GM18498 (cell line): ENCODE measurements around the gene EXOC3L4.
"Not testable (repeated sequence)": the region's sequence is repeated elsewhere in the genome, so short reads cannot be mapped to it uniquely, and the experiment has no call there.

ENCODE experiments used
- ATAC-seq: cut with Tn5 transposase; IDR thresholded peaks from one replicate; pipeline ENCODE4 v1.9.1; 2021; ENCODE audit warnings: mild to moderate bottlenecking, moderate library complexity; ENCODE audit not compliant: unreplicated experiment

The EXOC3L4 gene

DNA sequence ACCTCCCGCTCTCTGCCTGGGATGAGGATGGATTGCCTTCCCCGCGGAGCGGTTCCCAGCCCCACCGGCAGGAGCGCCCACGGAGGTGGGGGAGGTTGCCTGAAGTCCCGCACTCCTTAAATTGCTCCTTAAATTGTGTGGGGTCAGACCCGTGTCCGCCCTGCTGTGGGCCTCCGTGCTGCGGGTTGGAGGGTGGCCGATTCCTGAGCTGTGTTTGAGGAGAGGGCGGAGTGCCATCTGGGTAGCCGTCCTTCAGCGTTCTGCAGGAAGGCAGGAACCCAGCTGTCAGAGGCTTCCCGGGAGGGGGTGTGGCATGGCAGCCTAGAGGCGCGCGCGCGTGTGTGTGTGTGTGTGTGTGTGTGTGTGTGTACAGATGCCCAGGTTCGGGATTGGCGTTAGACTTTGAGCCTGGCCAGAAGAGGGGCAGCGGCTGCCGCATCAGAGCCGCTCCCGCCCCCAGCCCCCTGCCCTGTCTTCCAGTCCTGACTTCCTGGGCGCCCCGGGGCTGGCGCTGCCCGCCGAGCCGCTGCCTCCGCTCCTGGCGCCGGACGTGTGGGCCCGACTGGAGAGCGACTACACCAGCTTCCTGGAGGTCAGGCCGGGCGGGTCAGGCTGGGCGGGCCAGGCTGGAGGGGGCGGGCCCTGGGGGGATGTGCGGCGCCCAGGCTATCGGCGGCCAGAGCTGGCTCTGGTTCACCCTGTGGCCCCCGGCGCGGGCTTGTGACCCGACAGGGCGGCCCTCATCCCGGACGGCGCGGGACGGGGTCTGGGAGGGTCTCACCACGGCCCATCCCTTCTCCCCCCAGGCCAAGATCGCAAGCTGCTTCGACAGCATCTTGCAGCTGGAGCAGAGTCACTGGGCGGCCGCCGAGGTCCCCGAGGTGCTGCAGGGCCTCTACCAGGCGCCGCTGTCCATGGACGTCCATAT is 9.2 kb downstream of the EXOC3L4 start:
- no peak for ATAC-seq

DNA sequence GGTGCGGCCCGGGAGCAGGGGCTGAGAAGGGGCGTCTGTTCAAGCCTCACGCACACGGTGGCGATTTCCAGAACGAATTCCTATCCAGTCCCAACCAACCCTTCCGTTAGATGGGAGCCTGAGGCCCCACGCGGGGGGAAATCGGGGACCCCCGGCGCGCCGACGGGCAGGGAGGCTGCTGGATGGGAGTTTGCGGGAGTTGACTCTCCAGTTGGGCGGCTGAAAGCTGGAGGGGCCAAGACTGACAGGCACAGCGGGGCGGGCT is 9.8 kb downstream of the EXOC3L4 start:
- no peak for ATAC-seq

DNA sequence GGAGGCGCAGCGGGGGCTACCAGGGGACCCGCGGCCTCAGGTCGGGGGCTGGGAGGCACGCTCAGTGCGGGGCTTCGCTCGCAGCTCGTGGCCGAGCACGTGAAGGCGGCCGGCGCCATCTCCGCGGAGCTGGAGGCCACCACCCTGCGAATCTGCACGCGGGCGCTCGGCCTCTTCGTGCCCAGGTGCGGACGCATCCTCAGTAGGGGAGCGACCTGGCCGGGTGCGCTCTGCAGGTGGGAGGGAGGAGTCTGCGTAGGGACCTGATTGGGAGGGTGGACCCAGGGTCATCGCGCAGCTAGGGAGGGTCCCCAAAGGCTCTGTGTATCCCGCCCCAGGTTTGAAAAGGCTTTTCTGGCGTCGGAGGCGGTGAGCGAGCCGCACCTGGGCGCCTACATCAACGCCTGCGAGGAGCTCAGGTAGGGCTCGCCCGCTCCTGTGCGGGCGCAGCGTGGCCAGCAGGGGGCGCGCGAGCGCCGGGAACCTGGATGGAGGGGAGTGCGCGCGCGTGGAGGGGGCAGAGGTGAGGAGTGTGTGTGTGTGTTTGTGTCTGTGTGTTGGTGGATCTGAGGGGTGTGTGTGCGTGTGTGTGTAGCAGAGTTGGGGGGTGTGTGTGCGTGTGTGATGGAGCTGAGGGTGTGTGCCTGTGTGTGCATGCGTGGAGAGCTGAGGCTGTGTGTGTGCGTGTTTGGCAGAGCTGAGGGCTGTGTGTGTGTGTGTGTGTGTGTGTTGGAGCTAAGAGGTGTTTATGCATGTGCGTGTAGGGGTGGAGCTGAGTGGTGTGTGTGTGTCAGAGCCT is 10.3 kb downstream of the EXOC3L4 start:
- peak; percentile 53 for ATAC-seq

DNA sequence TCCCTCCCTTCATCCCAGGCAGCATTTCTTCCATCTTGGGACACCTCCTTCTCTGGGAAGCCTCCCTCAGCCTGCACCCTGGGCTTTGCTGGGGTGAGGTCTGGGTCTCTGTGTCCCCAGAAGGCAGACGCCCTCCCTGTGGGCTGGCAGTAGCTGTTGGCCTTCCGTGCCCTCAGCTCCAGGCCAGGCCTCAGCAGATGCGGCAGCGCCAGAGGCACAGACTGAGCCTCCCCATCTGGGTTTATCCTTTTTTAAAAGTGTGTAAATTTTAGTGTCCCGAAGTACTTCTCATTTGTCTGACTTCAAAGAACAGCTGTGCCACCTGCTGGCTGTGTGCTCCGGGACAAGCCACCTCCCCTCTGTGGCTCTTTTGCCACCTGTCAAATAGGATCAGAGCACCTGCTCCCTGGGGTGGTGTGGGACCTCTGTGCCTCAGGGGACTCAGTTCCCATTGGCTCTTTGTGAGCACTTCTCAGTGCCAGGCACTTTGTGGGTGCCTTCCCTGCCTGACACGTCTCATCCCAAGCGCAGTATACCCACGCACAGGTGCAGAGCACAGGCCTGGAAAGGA is 11.1 kb downstream of the EXOC3L4 start:
- no peak for ATAC-seq

DNA sequence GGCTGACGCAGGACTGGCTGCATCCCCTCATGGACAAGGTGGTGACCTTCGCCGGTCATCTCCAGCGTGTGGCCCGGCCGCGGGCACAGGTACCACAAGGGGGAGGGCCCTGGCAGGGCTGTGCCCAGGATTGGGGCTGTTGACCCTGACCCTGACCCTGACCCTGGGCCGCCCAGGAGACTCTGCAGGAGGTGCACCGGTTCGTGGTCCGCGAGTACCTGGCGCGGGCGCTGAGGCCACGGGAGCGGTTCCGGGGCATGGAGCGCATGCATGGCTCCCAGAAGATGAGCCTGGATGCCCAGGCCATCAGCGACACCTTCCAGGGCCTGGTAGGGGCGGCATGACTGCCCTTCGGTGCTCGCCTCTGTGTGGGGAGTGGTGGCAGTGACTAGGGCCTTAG is 12.9 kb downstream of the EXOC3L4 start:
- no peak for ATAC-seq

DNA sequence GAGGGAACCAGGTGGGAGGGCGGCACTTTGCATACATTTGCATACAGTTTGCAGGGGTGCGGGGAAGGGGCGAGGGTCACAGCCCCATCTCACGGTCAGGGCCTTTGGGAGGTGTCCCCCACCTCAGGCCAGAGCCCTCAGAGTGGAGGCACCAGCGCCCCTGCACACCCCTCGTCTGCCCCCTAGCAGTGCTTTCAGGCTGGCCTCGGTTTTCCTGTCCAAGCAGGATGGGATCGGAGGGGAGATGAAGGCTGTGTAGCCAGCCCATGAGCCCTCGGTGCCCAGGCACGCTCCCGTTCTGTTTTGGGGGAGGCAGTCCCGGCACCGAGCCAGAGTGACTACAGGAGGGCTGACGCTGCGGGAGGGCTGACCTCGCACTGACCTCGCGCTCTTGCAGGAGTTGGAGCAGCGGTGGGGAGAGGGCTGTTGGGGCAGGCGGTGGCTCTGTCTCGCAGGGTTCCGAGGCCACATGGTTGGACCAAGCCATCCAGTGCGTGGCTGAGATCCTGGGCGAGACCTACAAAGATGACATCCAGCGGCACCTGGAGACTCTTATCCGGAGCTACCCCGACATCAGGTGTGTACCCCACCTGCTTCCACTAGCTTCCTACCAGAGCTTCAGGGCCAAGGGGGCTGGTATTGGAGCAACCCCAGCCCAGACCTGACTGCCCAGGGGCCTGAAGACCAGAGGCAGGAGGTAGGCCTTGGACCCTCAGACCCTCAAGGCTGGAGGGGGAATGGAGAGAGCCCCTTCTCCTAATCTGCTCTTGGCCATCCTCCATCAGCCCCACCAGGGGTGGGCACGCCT is 13.6 kb downstream of the EXOC3L4 start:
- no peak for ATAC-seq

DNA sequence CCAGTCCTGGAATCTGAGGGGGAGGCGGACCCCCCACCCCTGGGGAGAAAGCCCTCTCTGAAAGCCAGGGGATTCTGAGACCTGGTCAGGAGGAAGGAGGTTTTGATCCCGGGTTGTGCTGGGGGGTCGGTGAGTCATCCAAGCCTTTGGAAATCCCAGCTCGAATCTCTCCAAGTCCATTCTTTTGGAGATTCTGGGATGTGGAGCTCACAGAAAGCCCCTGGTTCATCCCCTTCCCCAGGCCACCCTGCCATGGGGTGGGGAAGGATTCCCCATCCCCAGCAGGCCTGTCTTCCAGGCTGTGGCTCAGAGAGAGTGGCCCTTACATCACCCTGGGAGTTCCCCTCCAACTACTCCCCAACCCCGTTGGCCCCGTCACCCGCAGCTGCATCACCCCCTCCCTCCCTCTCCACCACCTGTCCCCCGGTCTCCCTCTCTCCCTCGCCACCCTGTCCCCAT is 14.3 kb downstream of the EXOC3L4 start:
- no peak for ATAC-seq

DNA sequence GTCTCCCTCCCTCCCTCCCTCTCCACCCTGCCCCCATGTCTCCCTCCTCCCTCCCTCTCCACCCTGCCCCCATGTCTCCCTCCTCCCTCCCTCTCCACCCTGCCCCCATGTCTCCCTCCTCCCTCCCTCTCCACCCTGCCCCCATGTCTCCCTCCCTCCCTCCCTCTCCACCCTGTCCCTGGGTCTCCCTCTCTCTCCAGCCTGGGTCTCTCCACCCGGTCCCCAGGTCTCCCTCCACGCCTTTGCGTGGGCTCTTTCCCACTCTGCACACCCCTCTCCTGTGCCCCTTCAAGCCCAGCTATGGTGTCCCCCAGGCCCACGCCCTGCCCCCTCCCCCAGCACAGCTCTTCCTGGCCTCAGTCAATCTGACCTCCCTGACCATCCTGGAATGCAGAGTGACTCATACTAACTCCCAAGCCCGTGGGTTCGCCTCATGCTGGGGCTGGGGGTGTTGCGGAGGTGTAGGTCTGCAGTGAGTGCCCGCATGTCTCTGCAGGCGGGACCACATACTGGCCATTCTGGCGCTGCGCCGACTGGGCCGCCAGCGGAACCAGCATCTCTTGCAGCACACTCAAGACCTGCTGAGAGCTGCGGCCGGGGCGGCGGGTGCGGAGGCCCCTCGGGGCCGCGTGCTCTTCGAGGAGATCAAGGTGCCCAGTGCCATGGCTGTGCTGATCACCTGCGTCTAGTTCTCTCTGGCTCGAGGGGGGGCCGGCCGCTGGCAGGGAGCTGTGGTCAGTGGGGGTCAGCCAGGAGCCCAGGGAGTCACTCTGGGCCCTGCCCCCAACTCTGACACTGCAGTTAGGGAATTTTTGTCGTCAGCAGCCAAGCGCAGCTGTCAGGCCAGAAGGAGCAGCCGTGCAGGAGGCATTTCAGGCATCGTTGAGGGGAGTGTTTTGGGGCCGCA is 15.3 kb downstream of the EXOC3L4 start:
- no peak for ATAC-seq

DNA sequence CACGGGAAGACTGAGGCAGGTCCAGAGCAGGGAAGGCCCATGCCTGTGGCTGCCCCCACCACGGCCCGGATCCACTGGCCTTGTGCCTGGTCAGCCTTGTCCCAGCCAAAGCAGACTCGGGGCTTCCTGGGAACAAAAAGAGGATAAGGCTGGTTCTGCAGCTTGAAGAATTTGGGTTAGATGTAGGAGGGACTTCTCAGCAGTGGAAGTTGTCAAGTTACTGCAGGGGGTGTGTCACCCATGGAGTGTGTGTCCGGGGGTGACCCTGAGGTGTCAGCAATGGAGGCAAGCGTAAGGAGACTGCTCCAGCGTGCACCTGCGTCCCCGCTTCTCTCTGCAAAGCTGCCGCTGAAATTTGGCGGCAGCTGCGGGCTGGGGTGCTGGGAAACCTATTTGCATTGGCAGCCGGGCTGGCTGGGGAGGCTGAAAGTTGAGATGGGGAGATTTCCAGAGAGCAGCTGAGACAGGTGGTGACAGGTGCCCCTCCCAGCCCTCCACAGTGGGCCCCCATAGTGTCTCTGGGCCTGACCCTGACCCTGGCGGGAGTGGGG is 16.2 kb downstream of the EXOC3L4 start:
- ATAC-seq = no peak

DNA sequence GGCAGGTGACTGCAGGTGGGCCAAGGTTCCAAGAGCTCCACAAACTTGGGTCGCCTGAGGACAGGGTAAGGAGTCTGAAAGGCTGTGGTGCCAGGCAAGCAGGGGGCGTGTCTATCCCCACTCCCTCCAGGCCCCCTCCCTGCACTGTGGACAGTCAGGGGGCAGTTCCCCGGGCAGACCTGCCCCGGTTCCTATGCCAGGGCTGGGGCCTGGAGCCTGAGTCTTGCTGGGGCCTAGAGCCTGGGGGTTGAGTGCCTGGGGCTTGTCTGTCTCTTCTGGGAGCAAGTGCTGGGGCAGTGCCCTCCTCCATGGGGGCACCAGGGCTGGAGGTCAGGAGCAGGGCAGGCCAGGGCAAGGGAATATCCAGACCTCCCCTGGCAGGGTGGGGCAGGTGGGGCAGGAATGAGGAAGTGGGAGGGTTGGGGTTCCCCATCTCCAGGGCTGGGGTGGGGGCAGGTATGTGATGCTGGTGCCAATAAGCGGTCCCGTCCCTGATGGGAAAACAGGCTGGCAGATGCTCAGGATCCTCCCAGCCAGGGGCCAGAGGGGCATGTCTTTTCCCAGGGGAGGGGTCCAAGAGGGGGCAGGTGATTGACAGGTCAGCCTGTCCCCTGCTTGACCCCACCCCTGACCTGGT is 16.8 kb downstream of the EXOC3L4 start:
- ATAC-seq = no peak

DNA sequence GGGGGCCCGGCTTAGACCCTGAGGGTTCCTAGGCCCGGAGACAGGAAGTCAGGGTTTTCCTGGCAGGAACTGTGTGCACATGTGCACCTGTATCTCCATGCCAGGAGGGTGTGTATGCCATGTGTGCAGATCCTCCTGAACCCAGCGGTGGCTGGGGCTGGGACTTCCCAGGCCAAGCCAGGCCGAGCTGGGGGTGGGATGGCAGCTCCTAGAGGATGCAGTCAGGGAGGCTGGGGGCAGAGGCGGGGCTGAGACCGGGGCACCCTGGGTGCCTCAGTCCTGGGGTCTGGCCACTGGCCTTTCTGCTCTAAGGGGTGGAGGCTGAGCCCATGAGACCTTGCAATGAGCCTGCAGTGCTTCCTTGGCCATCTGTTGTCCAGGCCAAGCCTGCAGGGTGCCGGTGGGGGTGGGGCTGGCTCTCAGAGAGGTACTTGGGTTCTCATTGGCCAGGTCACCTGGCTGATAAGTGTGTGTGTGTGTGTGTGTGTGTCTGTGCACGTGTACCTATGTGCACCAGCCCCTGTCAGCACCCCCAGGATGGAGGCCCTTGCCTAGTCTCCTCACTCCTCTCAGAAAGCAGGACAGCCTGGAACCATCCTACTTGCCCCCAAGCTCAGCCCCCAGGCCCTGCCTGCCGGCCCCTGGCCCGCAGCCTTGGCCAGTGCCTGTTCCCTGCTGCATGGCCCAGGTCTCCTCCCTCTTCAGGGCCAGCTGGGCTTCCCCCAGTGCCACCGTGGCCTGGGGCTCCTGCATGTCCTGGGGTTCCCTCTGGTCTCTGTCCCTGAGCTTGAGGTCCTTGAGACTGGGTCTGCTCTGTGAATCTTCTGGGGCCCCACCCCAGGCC is 18.1 kb downstream of the EXOC3L4 start:
- no peak for ATAC-seq

DNA sequence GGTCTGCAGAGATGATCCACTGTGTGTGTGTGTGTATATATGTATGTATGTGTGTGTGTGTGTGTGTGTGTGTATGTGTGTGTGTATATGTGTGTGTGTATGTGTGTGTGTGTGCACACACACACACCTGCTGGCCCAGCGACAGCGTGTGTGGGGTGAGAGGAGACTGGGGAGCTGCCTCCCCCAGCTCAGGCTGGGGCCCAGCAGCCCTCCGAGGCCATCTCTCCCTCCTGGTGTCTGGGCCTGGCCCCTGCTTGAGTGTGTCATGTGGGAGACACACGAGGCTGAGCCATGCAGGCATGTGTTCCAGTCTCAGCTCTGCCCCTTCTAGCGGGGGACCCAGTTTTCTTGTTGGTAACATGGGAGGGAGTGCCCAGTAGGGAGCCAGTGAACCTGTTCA is 18.8 kb downstream of the EXOC3L4 start:
- no peak for ATAC-seq

DNA sequence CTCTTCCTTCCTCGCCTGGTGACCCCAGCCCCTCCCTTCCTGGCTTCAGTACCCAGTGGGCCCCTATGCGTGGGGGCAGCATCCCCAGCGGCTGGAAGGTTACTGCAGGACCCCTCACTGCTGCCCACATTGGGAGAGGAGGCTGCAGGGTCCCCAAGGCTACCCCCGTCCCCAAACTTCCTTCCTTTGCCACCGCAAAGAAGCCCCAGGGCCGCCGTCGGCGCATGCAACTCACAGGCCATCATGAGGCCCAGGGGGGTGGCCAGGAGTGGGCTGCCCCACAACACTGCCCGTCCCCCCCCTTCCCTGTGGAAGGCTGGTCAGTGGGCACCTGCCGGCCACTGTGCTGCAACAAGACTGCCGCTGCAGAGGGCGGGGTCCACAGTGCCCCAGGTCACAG is 19.2 kb downstream of the EXOC3L4 start:
- ATAC-seq = no peak

DNA sequence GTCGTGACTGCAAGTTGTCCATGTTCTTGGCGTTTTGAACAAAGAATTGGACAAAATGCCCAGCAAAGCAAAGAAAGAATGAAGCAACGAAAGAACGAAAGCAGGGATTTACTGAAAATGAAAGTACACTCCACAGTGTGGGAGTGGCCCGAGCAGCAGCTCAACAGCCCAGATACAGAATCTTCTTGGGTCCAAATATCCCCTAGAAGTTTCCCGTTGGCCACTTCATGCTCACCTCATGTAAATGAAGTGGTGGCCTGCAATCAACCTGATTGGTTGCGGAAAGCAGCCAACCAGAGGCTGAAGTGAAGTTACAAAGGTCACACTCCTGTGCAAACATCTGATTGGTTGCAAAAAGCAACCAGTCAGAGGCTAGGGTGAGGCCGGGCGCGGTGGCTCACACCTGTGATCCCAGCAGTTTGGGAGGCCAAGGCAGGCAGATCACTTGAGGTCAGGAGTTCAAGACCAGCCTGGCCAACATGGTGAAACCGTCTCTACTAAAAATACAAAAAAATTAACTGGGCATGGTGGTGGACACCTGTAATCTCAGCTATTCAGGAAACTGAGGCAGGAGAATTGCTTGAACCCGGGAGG is 20.7 kb downstream of the EXOC3L4 start:
- not testable (repeated sequence) for ATAC-seq

DNA sequence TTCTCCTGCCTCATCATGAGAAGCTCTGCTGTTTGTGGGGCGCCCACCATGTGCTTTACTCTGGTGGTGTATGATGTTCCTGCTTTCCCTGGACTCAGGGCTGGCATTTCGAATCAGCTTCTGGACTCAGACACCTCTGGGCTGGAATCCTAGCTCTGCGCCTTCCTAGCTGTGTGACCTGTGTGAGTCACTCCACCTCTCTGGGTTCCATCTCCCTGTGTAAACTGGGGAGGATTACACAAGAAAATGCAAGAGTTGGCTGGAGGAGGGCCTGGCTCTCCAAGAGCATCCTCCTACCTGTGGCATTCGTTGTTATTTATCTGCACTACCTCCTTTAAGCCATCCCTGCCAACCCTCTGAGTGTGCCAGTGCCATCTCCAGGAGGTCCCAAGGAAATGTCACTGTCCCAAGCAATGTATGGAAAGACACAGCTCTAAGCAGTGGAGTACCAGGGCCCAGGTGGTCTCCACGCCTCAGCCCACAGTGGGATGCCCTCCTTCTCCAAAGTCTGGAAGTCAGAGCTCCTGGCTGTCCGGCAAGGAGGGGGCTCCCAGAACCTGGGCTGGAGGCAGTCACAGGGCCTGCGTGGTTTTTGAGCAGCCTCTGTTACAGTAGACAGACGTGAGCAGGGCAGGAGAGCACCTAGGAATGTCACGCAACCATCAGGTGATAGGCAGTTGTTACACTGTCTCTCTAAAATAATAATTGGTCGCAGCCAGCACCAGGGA is 21.5 kb downstream of the EXOC3L4 start:
- no peak for ATAC-seq

DNA sequence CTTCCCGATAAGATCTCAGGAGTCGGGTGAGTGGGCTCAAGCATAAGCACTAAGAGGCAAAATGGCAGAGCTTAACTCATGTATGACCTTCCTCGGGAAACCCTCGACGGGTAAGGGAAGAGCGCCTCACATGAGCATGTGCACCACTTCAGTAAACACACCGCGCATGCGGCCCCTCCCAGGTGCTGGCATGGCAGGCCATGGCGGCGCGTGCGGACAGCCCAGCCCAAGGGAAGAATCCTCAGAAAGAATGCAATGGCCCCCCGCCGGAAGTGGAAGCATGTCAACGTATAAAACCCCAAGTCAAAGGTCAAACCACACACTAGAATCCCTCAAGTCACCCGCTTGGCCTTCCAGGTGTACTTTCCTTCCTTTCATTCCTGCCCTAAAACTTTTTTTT is 22.1 kb downstream of the EXOC3L4 start:
- ATAC-seq = no peak

DNA sequence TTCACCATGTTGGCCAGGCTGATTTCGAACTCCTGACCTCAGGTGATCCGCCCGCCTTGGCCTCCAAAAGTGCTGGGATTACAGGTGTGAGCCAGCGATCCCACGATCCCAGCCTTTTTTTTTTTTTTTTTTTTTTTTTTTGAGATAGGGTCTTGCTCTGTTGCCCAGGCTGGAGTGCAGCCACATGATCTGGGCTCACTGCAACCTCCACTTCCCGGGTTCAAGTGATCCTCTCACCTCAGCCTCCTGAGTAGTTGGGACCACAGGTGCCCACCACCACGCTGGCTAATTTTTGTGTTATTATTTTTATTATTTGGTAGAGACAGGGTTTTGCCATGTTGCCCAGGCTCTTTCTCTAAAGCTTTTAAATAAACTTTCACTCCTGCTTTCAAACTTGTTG is 23.0 kb downstream of the EXOC3L4 start:
- ATAC-seq = not testable (repeated sequence)
